Liver (tissue), 9 donors: ENCODE data around the gene STAT6. TPM values are rescaled to one million over a fixed set of nuclear protein-coding genes. Genes with fewer than 3 reads are reported as not detected.

Experiments
- DNase-seq: peaks from one replicate; pipeline ENCODE4 v3.0.0-alpha.2; 2017; ENCODE audit warnings: low spot score
- H3K27ac ChIP-seq, 2 donors: one replicate each; pipeline ENCODE4 v1.7.0; 2013; ENCODE audit warnings: inconsistent platforms in 2 of 2, low read length in 2 of 2, control low read depth in 1 of 2, low read depth in 1 of 2, mild to moderate bottlenecking in 1 of 2
- H3K27me3 ChIP-seq, 4 donors: one replicate each; pipeline versions ENCODE4 v1.6.1 to v1.7.0; 2013; ENCODE audit warnings: low read length in 3 of 4, inconsistent platforms in 1 of 4, mild to moderate bottlenecking in 1 of 4, moderate library complexity in 1 of 4; ENCODE audit not compliant: control insufficient read depth in 4 of 4, insufficient read depth in 4 of 4
- H3K36me3 ChIP-seq, 4 donors: one replicate each; pipeline versions ENCODE4 v1.6.1 to v1.7.0; 2013; ENCODE audit warnings: low read length in 3 of 4, mild to moderate bottlenecking in 3 of 4, low read depth in 1 of 4, moderate library complexity in 1 of 4; ENCODE audit not compliant: control insufficient read depth in 4 of 4, insufficient read depth in 3 of 4
- H3K4me1 ChIP-seq, 4 donors: one replicate each; pipeline versions ENCODE4 v1.6.1 to v1.7.0; 2013; ENCODE audit warnings: low read length in 3 of 4, mild to moderate bottlenecking in 3 of 4, moderate library complexity in 1 of 4; ENCODE audit not compliant: control insufficient read depth in 4 of 4, insufficient read depth in 4 of 4
- H3K4me3 ChIP-seq, 3 donors: one replicate each; pipeline versions ENCODE4 v1.6.1 to v1.7.0; 2013; ENCODE audit warnings: low read length in 3 of 3, control low read depth in 1 of 3, low read depth in 1 of 3, mild to moderate bottlenecking in 1 of 3
- H3K9ac ChIP-seq, 2 donors: one replicate each; pipeline ENCODE4 v1.7.0; 2013; ENCODE audit warnings: low read length in 2 of 2, mild to moderate bottlenecking in 2 of 2, moderate library complexity in 2 of 2, control low read depth in 1 of 2, low read depth in 1 of 2
- H3K9me3 ChIP-seq, 4 donors: one replicate each; pipeline versions ENCODE4 v1.6.1 to v1.7.0; 2013; ENCODE audit warnings: low read length in 3 of 4; ENCODE audit not compliant: control insufficient read depth in 4 of 4
- EGR1 ChIP-seq, 2 donors: IDR thresholded peaks; 2 replicates each; pipeline ENCODE4 v1.6.1; 2016 to 2018; ENCODE audit warnings: antibody characterized with exemption in 2 of 2, low read depth in 2 of 2
- FOXA1 ChIP-seq: IDR thresholded peaks from 2 replicates; pipeline ENCODE4 v1.6.1; 2016; ENCODE audit warnings: antibody characterized with exemption
- FOXA2 ChIP-seq: IDR thresholded peaks from 2 replicates; pipeline ENCODE4 v1.6.1; 2016; ENCODE audit warnings: antibody characterized with exemption
- GABPA ChIP-seq, 2 donors: IDR thresholded peaks in 1 of 2; conservative IDR thresholded peaks in 1 of 2; 2 replicates each; pipeline ENCODE4 v1.6.1; 2016; ENCODE audit warnings: antibody characterized with exemption in 2 of 2, mild to moderate bottlenecking in 1 of 2, moderate library complexity in 1 of 2
- HNF4A ChIP-seq, 2 donors: conservative IDR thresholded peaks; 2 replicates each; pipeline ENCODE4 v1.6.1; 2016; ENCODE audit warnings: antibody characterized with exemption in 2 of 2, mild to moderate bottlenecking in 2 of 2
- HNF4G ChIP-seq: IDR thresholded peaks from 2 replicates; pipeline ENCODE4 v1.6.1; 2016; ENCODE audit warnings: antibody characterized with exemption
- JUND ChIP-seq, 2 donors: IDR thresholded peaks; 2 replicates each; pipeline ENCODE4 v1.6.1; 2016; ENCODE audit warnings: antibody characterized with exemption in 2 of 2
- NR2F2 ChIP-seq: IDR thresholded peaks from 2 replicates; pipeline ENCODE4 v1.6.1; 2016; ENCODE audit warnings: antibody characterized with exemption
- RAD21 ChIP-seq, 2 donors: IDR thresholded peaks; 2 replicates each; pipeline ENCODE4 v1.6.1; 2016; ENCODE audit warnings: antibody characterized with exemption in 2 of 2, mild to moderate bottlenecking in 2 of 2
- RXRA ChIP-seq, 2 donors: IDR thresholded peaks; 2 replicates each; pipeline ENCODE4 v1.6.1; 2017 to 2018; ENCODE audit warnings: antibody characterized with exemption in 2 of 2, mild to moderate bottlenecking in 1 of 2
- SP1 ChIP-seq: IDR thresholded peaks from 2 replicates; pipeline ENCODE4 v1.6.1; 2018; ENCODE audit warnings: antibody characterized with exemption, mild to moderate bottlenecking
- TAF1 ChIP-seq: conservative IDR thresholded peaks from 2 replicates; pipeline ENCODE4 v1.6.1; 2016; ENCODE audit warnings: antibody characterized with exemption, mild to moderate bottlenecking
- YY1 ChIP-seq: IDR thresholded peaks from 2 replicates; pipeline ENCODE4 v1.6.1; 2016; ENCODE audit warnings: antibody characterized with exemption, mild to moderate bottlenecking
- WGBS: extraction: QIAGEN DNeasy Blood & Tissue Kit; methylation state at CpG from one replicate; pipeline ENCODE4 v1.1.7; 2013; 5-methylcytosine and 5-hydroxymethylcytosine counted together
- polyA plus RNA-seq, 2 donors: library from polyadenylated mRNA; stranded (reverse) in 1 of 2; unstranded in 1 of 2; fragments of 200-250 nt in 1 of 2; fragments of >200 nt in 1 of 2; fragmentation: Nextera tagmentation in 1 of 2; extraction: Ambion mirVana in 1 of 2; gene quantifications; one replicate each; pipeline versions ENCODE4 v1.2.1 to v1.2.3, GENCODE V29; 2013 to 2015
- total RNA-seq, 2 donors: library from RNA; depleted of rRNA; stranded (reverse); fragments of >200 nt; gene quantifications; one replicate each; pipeline ENCODE4 v1.2.3, GENCODE V29; 2014
- TF ChIP-seq, protein P1 (sequence below): fragments of 150-350 bp; IDR thresholded peaks from 2 replicates; pipeline ENCODE4 v1.5.1; 2017; ENCODE audit warnings: improper control_type of control experiment, low read depth, low read length; ENCODE audit not compliant: missing input control
- TF ChIP-seq, protein P2 (sequence below): IDR thresholded peaks from 2 replicates; pipeline ENCODE4 v1.6.1; 2016; ENCODE audit warnings: antibody characterized with exemption, mild to moderate bottlenecking
- TF ChIP-seq, protein P3 (sequence below): IDR thresholded peaks from 2 replicates; pipeline ENCODE4 v1.6.1; 2016; ENCODE audit warnings: antibody characterized with exemption
- TF ChIP-seq, protein P4 (sequence below): IDR thresholded peaks from 2 replicates; pipeline ENCODE4 v1.6.1; 2016; ENCODE audit warnings: antibody characterized with exemption
- TF ChIP-seq, protein P5 (sequence below): IDR thresholded peaks from 2 replicates; pipeline ENCODE4 v1.6.1; 2016; ENCODE audit warnings: antibody characterized with exemption
- donor health status: healthy.
- donor health status: healthy.
- donor health status: healthy.
- donor health status: healthy.
- donor health status: healthy.

The STAT6 gene
- total and polyA plus RNA-seq, 4 donors, result 27.4 to 57.4 (median 43.6) TPM

DNA sequence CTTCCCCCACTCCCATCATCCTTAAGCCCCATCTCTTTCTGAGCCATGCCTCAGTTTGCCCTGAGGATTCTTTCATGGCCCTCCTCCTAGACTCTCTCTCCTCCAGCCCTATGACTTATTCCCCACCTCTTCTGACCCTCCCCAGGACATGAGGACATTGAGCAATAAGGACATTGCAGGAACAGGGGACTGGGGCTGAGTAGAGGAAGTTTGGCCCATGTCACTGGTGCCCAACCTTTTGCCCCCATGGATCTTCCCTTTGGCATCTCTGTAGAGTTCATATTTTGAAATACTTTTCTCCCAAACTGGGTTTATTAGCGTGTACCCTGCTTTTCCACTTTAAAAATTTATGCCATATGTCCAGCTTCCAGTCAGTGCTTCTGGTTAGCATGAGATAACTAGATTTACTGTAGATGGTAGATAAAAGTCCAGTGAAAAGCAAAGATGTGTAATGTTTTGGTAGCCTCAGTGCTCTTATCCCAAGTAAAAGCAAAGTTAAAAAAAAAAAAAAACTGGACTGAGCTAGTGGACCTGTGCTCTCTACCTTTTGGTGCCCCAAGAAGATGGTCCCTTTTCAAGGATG is 42.3 kb upstream of the STAT6 start:
- no peaks in the 10 kb centered on the region for H3K9me3 ChIP-seq
- H3K4me1 ChIP-seq, result peaks cover 30 to 70% (median 54%) of the 10 kb centered on the region in 4 donors
- no peak for DNase-seq
- H3K9ac ChIP-seq, result no peak overlapping the region
- TF ChIP-seq, protein P1, sequence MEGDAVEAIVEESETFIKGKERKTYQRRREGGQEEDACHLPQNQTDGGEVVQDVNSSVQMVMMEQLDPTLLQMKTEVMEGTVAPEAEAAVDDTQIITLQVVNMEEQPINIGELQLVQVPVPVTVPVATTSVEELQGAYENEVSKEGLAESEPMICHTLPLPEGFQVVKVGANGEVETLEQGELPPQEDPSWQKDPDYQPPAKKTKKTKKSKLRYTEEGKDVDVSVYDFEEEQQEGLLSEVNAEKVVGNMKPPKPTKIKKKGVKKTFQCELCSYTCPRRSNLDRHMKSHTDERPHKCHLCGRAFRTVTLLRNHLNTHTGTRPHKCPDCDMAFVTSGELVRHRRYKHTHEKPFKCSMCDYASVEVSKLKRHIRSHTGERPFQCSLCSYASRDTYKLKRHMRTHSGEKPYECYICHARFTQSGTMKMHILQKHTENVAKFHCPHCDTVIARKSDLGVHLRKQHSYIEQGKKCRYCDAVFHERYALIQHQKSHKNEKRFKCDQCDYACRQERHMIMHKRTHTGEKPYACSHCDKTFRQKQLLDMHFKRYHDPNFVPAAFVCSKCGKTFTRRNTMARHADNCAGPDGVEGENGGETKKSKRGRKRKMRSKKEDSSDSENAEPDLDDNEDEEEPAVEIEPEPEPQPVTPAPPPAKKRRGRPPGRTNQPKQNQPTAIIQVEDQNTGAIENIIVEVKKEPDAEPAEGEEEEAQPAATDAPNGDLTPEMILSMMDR, result no peak
- peak in 1 of 2 donors; percentile 40 for TF ChIP-seq EGR1 (IDR thresholded peaks at IDR 0.05; ENCODE audit: low read depth in 2 of 2)
- no peak for TF ChIP-seq FOXA2
- peak; percentile 13 to 14 for TF ChIP-seq RAD21 (IDR thresholded peaks at IDR 0.05)
- TF ChIP-seq NR2F2, result no peak
- peak; percentile 41 for TF ChIP-seq SP1
- TF ChIP-seq, protein P2, sequence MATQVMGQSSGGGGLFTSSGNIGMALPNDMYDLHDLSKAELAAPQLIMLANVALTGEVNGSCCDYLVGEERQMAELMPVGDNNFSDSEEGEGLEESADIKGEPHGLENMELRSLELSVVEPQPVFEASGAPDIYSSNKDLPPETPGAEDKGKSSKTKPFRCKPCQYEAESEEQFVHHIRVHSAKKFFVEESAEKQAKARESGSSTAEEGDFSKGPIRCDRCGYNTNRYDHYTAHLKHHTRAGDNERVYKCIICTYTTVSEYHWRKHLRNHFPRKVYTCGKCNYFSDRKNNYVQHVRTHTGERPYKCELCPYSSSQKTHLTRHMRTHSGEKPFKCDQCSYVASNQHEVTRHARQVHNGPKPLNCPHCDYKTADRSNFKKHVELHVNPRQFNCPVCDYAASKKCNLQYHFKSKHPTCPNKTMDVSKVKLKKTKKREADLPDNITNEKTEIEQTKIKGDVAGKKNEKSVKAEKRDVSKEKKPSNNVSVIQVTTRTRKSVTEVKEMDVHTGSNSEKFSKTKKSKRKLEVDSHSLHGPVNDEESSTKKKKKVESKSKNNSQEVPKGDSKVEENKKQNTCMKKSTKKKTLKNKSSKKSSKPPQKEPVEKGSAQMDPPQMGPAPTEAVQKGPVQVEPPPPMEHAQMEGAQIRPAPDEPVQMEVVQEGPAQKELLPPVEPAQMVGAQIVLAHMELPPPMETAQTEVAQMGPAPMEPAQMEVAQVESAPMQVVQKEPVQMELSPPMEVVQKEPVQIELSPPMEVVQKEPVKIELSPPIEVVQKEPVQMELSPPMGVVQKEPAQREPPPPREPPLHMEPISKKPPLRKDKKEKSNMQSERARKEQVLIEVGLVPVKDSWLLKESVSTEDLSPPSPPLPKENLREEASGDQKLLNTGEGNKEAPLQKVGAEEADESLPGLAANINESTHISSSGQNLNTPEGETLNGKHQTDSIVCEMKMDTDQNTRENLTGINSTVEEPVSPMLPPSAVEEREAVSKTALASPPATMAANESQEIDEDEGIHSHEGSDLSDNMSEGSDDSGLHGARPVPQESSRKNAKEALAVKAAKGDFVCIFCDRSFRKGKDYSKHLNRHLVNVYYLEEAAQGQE, result no peak
- TF ChIP-seq RXRA (IDR thresholded peaks at IDR 0.05), result peak; percentile 80 to 86
- no peak for TF ChIP-seq TAF1
- peak in 1 of 2 donors; percentile 35 for TF ChIP-seq JUND (IDR thresholded peaks at IDR 0.05)
- TF ChIP-seq, protein P3, sequence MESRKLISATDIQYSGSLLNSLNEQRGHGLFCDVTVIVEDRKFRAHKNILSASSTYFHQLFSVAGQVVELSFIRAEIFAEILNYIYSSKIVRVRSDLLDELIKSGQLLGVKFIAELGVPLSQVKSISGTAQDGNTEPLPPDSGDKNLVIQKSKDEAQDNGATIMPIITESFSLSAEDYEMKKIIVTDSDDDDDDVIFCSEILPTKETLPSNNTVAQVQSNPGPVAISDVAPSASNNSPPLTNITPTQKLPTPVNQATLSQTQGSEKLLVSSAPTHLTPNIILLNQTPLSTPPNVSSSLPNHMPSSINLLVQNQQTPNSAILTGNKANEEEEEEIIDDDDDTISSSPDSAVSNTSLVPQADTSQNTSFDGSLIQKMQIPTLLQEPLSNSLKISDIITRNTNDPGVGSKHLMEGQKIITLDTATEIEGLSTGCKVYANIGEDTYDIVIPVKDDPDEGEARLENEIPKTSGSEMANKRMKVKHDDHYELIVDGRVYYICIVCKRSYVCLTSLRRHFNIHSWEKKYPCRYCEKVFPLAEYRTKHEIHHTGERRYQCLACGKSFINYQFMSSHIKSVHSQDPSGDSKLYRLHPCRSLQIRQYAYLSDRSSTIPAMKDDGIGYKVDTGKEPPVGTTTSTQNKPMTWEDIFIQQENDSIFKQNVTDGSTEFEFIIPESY, result no peak
- TF ChIP-seq, protein P4, sequence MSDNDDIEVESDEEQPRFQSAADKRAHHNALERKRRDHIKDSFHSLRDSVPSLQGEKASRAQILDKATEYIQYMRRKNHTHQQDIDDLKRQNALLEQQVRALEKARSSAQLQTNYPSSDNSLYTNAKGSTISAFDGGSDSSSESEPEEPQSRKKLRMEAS, result peak; percentile 65
- TF ChIP-seq, protein P5, sequence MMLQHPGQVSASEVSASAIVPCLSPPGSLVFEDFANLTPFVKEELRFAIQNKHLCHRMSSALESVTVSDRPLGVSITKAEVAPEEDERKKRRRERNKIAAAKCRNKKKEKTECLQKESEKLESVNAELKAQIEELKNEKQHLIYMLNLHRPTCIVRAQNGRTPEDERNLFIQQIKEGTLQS, result no peak
- TF ChIP-seq GABPA (IDR thresholded peaks at IDR 0.05 in 1 of 2, conservative IDR thresholded peaks at IDR 0.05 in 1 of 2), result no peak
- TF ChIP-seq HNF4G, result peak; percentile 37
- TF ChIP-seq YY1, result no peak
- TF ChIP-seq FOXA1, result no peak
- peak; percentile 78 to 83 for TF ChIP-seq HNF4A (conservative IDR thresholded peaks at IDR 0.05)
- 29% methylated on average over 1 of the region's 1 CpG for WGBS
- H3K4me3 ChIP-seq, result no peak overlapping the region
- H3K36me3 ChIP-seq, result peaks cover 19 to 39% (median 35%) of the 10 kb centered on the region in 4 donors
- peak overlapping the region; percentile 61 to 79 for H3K27ac ChIP-seq
- no peaks in the 10 kb centered on the region for H3K27me3 ChIP-seq
